AG08395 (cell line): ENCODE results near the gene C14orf132.
A peak's percentile ranks its signal among the peaks of the same experiment; 100 is the strongest.
"Not testable (repeated sequence)": the region's sequence is repeated elsewhere in the genome, so short reads cannot be mapped to it uniquely, and the experiment has no call there.

Experiments used
- DNase-seq: peaks from one replicate; pipeline ENCODE4 v3.0.0; 2012; ENCODE audit warnings: mixed read lengths, low spot score

Gene C14orf132

GRCh38 chr14:96038920-96039632 is at the start of gene C14orf132:
Gene C14orf132 (plus strand): TSS chr14:96039362. CDS start chr14:96039501, 139 bp downstream.
- DNase-seq, result peak; percentile 91

DNA sequence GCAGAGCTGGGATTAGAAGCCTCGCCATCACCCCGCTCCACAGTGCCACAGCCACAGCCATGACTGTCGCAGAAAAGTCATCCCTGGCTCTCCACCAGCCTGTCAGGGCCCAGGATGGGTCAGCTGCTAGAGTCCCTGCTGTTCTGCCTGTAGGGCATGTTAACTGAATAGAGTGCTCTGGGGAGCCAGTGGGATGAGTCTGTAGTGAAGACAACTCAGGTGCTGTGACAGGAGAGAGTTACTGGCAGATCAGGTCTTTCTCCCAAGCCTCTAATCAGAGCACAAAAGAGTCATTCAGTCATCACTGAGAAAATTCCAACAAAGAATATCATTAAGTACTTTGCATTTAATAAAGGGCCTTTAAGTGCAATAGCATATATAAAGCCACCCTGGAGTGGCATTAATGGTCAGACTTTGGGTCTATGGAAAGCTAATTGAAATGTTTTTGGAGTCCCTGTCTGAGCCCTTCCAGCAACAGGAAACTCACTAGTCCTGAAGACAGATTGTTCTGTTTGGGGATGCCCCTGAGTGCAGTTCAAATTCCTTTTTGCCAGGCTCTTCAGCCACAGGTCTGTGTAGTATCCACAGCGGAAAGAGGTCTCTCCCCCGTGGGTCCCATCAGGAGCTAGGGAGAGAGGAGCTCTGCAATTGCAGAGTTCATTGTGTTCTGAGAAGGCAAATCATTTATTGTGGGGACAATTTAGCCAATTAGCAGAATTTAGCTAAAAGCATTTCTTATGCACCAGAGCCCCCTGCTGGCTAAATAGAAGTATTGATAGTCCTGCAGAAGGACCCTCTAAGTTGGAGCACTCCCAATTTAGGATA is 45.2 kb upstream of the C14orf132 start:
- DNase-seq, result peak; percentile 68

- no peak for DNase-seq
Observed at GRCh38 chr14:95994593-95994928, 44.6 kb upstream of the C14orf132 start.

DNA sequence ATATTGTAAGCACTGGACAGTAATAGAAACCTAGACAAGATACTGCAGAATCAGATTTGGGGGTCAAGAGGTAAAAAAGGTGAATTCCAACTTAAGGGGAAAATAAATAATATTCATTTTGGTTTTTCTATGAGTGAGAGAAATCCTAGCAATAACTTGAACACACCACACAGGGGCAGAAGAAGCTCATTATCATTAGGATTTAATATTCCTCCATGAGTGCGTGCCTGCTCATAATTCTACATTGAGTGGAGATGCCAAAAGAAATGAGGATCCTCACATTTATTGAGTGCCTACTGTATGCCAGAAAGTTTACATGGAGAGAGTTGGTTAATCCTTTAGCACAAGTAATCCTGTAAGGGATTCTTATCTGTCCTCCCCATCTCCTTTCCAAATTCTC is 40.5 kb upstream of the C14orf132 start:
- peak; percentile 60 for DNase-seq

DNA sequence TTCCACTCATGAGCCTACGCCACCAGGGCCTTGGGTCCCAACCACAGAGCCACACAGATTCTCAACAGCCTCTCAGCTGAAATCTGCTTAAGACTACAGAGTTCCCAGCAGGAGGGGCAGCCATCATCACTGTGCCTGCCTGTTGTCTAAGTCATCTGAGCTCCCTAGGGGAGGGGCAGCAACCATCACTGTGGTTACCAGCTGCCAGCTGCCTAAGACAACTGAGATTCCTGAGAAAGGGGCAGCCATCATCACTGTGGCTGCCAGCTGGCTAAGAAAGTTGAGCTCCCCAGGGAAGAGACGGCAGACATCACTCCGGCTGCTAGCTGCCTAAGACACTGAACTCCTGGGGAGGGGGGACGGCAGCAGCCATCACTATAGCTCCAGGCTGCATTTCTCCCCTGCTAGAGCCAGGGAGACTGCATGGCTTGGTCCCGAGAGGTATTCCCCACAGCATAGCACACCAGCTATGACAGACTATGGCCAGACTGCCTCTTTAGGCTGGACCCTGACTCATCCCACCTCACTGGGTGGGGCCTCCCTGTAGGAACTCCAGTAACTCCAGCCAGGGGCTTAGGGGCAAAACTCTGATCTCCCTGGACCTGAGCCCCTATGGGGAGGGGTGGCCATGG is 37.2 kb upstream of the C14orf132 start:
- DNase-seq, result peak; percentile 37

DNA sequence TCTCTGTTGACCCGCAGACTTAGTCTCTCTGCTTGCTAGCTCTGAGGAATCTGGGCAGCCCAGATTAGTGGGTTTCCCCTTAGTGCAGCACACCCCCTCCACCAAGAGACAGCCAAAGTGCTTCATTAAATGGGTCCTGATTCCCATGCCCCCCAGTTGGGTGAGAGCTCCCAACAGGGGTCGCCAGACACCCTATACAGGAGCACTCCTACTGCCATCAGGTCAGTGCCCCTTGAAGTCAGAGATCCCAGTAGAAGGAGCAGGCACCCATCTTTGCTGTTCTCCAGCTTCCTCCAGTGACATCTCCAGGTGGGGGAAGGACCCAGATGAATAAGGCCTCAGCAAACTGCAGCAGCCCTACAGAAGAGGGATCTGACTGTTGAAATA is 36.7 kb upstream of the C14orf132 start:
- no peak for DNase-seq

GRCh38 chr14:96011131-96011530 is 28.0 kb upstream of the C14orf132 start:
- DNase-seq, result no peak

DNA sequence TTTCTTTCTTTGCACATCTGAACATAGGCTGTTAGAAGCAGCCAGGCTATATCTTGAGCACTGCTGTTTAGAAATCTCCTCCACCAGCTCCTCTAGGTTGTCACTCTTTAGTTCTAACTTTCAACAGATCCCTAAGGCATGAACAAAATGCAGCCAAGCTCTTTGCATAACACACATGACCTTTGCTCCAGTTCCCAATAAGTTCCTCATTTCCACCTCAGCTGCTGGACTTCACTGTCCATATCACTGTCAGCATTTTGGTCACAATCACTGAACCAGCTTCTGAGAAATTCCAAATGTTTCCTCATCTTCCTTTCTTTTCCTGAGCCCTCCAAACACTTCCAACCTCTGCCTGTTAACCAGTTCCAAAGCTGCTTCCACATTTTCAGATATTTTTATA is 27.6 kb upstream of the C14orf132 start:
- no peak for DNase-seq

- not testable (repeated sequence) for DNase-seq
Observed at GRCh38 chr14:96012757-96013156, 26.4 kb upstream of the C14orf132 start.

DNA sequence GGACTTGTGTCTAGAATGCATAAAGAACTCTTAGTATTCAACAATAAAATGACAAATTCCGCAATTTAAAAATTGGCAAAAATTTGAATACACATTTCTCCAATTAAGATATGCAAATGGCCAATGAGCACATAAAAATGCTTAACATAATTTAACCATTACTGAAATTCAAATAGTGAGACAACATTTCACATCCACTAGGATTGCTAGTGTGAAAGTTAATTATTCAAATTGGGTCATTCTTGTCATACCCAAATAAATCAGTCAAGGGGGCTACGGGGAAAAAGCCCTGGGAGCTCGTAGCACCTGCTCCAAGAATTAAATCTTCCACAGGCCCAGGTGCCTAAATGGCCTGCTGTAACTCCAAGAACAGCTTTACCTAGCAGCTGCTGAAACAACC is 25.0 kb upstream of the C14orf132 start:
- no peak for DNase-seq

DNA sequence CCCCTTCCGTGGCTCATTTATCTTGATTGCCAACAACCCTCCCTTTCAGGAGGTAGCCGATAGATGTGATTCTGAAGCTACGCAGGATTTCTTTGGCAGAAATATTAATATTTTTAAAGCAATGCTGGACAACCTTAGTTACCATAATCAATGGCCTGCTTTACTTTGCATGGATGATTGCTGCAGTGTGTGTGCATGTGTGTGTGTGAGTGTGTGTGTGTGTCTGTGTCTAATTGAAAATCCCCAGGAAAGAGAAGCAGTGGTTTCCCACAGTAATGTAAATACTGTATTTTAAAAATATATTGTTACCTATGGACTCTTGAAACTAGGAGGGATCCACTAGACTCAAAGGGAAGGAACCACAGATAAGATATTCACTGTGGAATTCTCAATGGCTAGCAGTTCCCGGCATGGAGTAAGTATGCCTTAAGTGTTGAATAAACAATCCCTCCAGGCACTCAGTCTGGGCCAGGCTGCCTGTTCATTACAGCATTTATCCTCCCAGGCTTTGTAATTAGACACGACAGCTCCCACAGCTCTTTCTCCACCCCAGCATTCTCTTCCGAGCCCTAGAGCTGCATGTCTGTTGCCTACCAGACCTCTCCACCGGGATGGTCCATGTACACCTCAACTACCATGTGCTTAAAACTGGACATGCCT is 22.5 kb upstream of the C14orf132 start:
- no peak for DNase-seq

GRCh38 chr14:96017882-96018281 is 21.3 kb upstream of the C14orf132 start:
- no peak for DNase-seq

DNA sequence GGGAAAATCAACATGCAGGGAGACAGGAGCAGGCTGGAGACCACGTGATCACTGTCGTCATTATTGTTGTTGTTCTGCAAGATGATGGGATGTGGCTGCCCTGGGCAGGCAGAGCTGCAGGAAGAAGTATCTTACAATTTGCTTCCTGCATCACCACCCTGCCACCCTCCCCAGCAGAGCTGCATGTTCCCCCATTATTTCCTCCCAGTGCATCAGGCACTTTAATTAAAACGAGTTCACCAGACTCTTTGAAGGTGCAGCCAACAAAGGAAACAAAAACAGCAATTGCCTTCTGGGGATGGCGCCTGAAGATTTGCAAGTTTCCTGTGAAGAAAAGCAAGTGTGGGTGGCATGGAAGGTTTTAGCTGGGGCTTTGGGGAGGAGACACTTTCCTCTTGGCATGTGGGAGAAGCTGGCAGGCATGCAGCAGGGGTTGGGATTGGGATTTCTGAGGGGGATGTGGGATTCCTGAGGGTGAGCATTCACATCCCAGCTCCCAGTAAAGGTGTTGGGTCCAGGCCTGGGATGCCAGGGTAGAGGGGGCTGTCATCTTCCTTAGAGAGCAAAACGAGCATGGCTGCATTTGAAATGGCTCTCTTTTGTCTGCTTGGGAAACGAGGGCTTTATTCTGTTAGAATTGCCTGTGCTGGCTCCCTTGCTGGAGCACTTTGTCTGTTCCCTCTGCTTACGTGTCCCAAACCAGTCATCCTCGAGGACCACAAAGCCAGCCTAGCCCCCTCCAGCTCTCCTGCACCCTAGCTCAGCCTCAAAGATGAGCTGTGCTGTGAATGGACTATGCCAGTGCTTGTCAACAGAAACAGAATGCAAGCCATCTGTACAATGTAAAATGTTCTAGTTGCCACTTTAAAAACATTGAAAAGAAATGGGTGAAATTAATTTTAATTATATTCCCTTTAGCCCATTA is 11.5 kb upstream of the C14orf132 start:
- DNase-seq, result no peak

DNA sequence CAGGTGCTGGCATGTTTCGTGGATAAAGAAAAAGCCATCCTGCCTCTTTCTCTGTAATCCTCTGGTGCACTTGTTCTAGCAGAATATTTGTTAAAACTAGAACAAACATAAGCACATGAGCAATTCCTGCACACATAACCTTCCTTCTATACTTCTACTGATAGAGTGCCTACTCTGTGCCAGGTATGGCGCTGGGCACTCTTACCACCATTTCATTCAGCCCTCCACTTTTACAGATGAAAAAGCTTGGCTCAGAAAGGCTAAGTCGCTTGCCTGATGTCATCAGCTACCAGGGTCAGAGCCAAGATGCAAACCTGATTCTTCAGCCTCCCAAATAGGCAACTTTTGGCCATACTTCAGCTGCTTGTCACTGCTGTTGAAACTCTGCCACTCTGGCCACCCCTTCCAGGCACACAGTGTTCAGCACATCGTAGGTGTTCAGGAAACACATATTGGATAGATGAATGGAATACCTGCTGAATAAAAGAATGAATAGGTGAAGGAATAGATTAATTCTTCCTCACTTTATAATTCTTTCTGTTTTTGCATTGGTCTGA is 10.0 kb upstream of the C14orf132 start:
- DNase-seq, result no peak

GRCh38 chr14:96030108-96030760 is 8.9 kb upstream of the C14orf132 start:
- DNase-seq, result no peak

- DNase-seq, result no peak
Observed at GRCh38 chr14:96031691-96032090, 7.5 kb upstream of the C14orf132 start.

DNA sequence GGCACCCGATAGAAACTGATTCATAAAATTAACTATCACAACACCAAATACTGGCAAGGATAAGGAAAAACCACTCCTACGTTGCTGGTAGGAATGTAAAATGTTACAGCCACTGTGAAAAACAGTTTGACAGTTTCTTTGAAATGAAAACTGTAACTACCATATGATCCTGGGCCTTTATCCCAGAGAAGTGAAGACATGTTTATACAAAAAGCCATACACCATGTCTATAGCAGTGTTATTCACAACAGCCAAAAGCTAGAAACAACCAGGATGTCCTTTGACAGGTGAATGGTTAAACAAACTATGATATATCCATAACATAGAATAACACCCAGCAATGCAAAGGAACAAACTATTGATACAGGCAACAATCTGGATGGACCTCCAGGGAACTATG is 3.7 kb upstream of the C14orf132 start:
- DNase-seq, result no peak

GRCh38 chr14:96037891-96038557 is 1.1 kb upstream of the C14orf132 start:
- peak; percentile 75 for DNase-seq

DNA sequence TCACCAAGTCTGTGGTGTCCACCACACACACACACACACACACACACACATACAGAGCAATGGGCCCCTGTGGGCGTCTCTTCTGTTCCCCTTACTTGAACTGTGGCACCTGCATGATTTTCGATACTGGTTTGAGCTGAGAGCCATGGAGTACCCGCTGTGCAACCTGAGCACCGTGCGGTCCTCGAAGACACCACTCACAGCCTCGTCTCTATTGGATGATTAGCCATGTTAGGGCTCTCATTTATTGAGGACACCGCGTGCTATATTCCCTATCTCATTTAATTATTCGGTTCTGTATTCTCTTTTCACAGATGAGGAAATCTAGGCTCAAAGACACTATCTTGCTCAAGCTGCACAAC is 623 bp upstream of the C14orf132 start:
- DNase-seq, result no peak
